ENCODE measurements around the gene ANKRD52.

Gene ANKRD52

DNA sequence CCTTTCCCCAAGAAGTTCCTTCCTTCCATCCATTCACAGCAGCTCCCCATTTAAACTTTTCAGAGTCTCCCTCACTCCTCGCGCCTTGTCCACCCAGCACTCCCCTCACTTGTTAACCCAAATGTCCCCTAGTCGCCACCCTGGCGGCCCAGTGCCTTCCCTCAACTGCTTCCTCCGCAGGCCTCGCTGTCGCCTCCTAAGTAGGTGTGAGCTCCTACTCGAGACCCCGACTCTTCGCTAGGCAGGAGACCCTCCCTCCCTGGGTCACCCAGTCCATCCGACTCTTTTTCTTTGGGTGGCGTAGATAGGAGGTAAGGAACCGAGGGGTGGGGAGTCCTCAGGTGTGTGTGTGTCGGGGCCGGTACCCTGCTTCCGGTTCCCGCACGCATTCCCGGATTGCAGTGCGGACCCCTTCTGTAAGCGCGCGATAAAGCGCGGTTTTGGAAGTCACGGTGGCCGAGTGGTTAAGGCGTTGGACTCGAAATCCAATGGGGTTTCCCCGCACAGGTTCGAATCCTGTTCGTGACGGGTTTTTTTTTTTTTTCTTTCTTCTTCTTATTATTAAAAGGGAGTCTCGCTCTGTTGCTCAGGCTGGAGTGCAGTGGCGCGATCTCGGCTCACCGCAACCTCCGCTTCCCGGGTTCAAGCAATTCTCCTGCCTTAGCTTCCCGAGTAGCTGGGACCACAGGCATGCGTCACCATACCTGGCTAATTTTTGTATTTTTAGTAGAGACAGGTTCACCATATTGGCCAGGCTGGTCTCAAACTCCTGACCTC is 68.1 kb downstream of the ANKRD52 start:
- Histone ChIP-seq H4K20me1 (ENCODE audit: insufficient read depth, low read length, poor library complexity, severe bottlenecking) (peaks cover 30% of the 10 kb centered on the region), H3K9me2 (replicated peaks; ENCODE audit: low read depth, low read length) (no peaks in the 10 kb centered on the region), H2AFZ (ENCODE audit: low read length) (peak overlapping the region; percentile 82), H3K9ac (ENCODE audit: low read depth, low read length, poor library complexity, severe bottlenecking) (peak overlapping the region; percentile 94), H3K27me3 (ENCODE audit: insufficient read depth, low read length, poor library complexity, severe bottlenecking) (no peaks in the 10 kb centered on the region), H3K79me2 (ENCODE audit: insufficient read depth, low read length) (peaks cover 42% of the 10 kb centered on the region), H3K36me3 (ENCODE audit: insufficient read depth, low read length) (peaks cover 8% of the 10 kb centered on the region; the same call in 1 of the 2 replicates), H3K4me1 (ENCODE audit: insufficient read depth, low read length, poor library complexity, severe bottlenecking) (peaks cover 25% of the 10 kb centered on the region), H3F3A (ENCODE audit: low read depth) (no peaks in the 10 kb centered on the region), H3K4me3 (ENCODE audit: low read length, poor library complexity, severe bottlenecking) (peak overlapping the region; percentile 85), H3K9me3 (ENCODE audit: insufficient read depth, low read depth, low read length) (no peaks in the 10 kb centered on the region), H3K4me2 (ENCODE audit: low read depth, low read length, poor library complexity, severe bottlenecking) (peak overlapping the region; percentile 72)
- TF ChIP-seq, protein P1, sequence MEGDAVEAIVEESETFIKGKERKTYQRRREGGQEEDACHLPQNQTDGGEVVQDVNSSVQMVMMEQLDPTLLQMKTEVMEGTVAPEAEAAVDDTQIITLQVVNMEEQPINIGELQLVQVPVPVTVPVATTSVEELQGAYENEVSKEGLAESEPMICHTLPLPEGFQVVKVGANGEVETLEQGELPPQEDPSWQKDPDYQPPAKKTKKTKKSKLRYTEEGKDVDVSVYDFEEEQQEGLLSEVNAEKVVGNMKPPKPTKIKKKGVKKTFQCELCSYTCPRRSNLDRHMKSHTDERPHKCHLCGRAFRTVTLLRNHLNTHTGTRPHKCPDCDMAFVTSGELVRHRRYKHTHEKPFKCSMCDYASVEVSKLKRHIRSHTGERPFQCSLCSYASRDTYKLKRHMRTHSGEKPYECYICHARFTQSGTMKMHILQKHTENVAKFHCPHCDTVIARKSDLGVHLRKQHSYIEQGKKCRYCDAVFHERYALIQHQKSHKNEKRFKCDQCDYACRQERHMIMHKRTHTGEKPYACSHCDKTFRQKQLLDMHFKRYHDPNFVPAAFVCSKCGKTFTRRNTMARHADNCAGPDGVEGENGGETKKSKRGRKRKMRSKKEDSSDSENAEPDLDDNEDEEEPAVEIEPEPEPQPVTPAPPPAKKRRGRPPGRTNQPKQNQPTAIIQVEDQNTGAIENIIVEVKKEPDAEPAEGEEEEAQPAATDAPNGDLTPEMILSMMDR (conservative IDR thresholded peaks at IDR 0.05; ENCODE audit: low read length), result no peak
- TF ChIP-seq EZH2phosphoT487 (IDR thresholded peaks at IDR 0.05; ENCODE audit: borderline replicate concordance), result no peak

DNA sequence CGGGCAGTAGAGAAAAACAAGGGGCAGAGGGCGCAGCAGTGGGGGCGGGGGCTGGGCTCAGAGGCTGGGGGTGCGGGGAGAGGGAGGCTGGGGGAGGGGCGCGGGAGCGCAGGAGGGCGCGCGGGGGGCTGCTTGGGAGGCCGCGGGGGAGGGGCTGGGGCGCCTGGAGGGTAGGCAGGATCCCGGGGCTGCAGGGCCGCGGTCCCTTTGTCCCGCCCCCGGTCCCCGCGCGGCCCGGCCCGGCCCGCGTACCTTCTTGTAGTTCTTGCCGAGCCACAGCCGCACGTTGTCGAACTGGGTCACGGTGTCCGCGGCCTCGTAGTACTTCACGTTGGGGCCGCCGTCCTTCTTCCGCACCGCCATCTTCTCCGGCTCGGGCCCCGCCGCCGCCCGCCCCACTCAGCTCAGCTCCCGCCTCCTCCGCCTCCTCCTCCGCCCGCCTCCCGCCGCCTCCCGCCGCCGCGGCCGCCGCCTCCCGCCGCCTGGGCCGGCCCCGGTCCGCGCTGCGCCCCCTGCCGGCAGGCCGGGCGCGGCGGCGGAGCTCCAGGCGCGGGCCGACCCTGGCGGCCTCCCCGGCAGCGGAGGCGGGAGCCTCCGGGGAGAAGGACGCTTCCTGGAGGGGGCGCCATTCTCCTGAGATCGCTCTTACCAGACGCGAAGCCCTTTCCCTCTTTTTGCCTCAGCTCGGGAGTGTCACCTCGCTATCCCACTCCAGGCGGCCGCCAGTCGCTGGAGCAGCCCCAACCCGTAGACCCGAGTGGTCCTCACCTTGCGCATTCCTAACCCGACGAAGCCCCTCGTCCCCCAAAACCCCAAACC is 68.9 kb downstream of the ANKRD52 start, which contains the start of gene SMARCC2:
Gene SMARCC2, minus strand, starts transcription at position 385 of the 819 bp plus-strand sequence. Its CDS starts 22 bp downstream, at position 363.
- Histone ChIP-seq H3K79me2 (ENCODE audit: insufficient read depth, low read length) (peaks cover 50% of the 10 kb centered on the region), H3K9me2 (replicated peaks; ENCODE audit: low read depth, low read length) (no peaks in the 10 kb centered on the region), H3F3A (ENCODE audit: low read depth) (no peaks in the 10 kb centered on the region), H4K20me1 (ENCODE audit: insufficient read depth, low read length, poor library complexity, severe bottlenecking) (peaks cover 30% of the 10 kb centered on the region), H2AFZ (ENCODE audit: low read length) (peak within 1 kb of the TSS; percentile 82), H3K4me3 (ENCODE audit: low read length, poor library complexity, severe bottlenecking) (peak within 1 kb of the TSS; percentile 96), H3K9me3 (ENCODE audit: insufficient read depth, low read depth, low read length) (no peaks in the 10 kb centered on the region), H3K9ac (ENCODE audit: low read depth, low read length, poor library complexity, severe bottlenecking) (peak within 1 kb of the TSS; percentile 95), H3K36me3 (ENCODE audit: insufficient read depth, low read length) (peaks cover 16% of the 10 kb centered on the region), H3K27me3 (ENCODE audit: insufficient read depth, low read length, poor library complexity, severe bottlenecking) (no peaks in the 10 kb centered on the region), H3K4me2 (ENCODE audit: low read depth, low read length, poor library complexity, severe bottlenecking) (peak within 1 kb of the TSS; percentile 92), H3K4me1 (ENCODE audit: insufficient read depth, low read length, poor library complexity, severe bottlenecking) (peaks cover 25% of the 10 kb centered on the region)
- TF ChIP-seq EZH2phosphoT487 (IDR thresholded peaks at IDR 0.05; ENCODE audit: borderline replicate concordance), result no peak
- TF ChIP-seq, protein P1 (conservative IDR thresholded peaks at IDR 0.05; ENCODE audit: low read length), result peak; percentile 64

DNA sequence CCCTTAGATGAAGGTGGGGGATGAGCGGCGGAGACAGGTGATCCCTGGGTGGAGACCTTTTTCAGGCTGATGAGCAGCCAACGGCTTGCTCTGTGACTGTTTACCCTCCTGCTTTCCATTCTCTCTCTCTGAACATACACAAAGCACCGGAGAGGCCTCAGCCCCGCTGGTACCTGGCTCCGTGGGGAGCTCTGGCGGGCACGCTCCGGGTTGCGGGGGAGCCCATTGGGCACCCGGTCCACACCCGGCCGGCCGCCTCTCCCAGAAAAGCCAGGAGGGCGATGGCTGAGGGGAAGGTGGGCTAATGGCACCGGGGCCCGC is 69.4 kb downstream of the ANKRD52 start:
- peaks cover 56% of the 10 kb centered on the region for H3K79me2 ChIP-seq (ENCODE audit: insufficient read depth, low read length)
- H3K4me3 ChIP-seq (ENCODE audit: low read length, poor library complexity, severe bottlenecking), result peak overlapping the region; percentile 96
- peaks cover 30% of the 10 kb centered on the region for H4K20me1 ChIP-seq (ENCODE audit: insufficient read depth, low read length, poor library complexity, severe bottlenecking)
- H3K4me2 ChIP-seq (ENCODE audit: low read depth, low read length, poor library complexity, severe bottlenecking), result peak overlapping the region; percentile 92
- H2AFZ ChIP-seq (ENCODE audit: low read length), result no peak overlapping the region
- H3K9me2 ChIP-seq (replicated peaks; ENCODE audit: low read depth, low read length), result no peaks in the 10 kb centered on the region
- H3K9ac ChIP-seq (ENCODE audit: low read depth, low read length, poor library complexity, severe bottlenecking), result peak overlapping the region; percentile 95
- peaks cover 25% of the 10 kb centered on the region for H3K4me1 ChIP-seq (ENCODE audit: insufficient read depth, low read length, poor library complexity, severe bottlenecking)
- no peaks in the 10 kb centered on the region for H3K9me3 ChIP-seq (ENCODE audit: insufficient read depth, low read depth, low read length)
- H3K36me3 ChIP-seq (ENCODE audit: insufficient read depth, low read length), result peaks cover 21% of the 10 kb centered on the region
- H3F3A ChIP-seq (ENCODE audit: low read depth), result no peaks in the 10 kb centered on the region
- H3K27me3 ChIP-seq (ENCODE audit: insufficient read depth, low read length, poor library complexity, severe bottlenecking), result no peaks in the 10 kb centered on the region
- TF ChIP-seq EZH2phosphoT487 (IDR thresholded peaks at IDR 0.05; ENCODE audit: borderline replicate concordance), result no peak
- TF ChIP-seq, protein P1 (conservative IDR thresholded peaks at IDR 0.05; ENCODE audit: low read length), result no peak
